GM19193 (cell line): ENCODE measurements around the gene ULK4.

Experiments
- POLR2A ChIP-seq: IDR thresholded peaks from 4 replicates; pipeline ENCODE4 v1.6.1; 2011; ENCODE audit not compliant: insufficient read depth, insufficient read length; ENCODE audit errors: extremely low read depth

ULK4 gene

DNA sequence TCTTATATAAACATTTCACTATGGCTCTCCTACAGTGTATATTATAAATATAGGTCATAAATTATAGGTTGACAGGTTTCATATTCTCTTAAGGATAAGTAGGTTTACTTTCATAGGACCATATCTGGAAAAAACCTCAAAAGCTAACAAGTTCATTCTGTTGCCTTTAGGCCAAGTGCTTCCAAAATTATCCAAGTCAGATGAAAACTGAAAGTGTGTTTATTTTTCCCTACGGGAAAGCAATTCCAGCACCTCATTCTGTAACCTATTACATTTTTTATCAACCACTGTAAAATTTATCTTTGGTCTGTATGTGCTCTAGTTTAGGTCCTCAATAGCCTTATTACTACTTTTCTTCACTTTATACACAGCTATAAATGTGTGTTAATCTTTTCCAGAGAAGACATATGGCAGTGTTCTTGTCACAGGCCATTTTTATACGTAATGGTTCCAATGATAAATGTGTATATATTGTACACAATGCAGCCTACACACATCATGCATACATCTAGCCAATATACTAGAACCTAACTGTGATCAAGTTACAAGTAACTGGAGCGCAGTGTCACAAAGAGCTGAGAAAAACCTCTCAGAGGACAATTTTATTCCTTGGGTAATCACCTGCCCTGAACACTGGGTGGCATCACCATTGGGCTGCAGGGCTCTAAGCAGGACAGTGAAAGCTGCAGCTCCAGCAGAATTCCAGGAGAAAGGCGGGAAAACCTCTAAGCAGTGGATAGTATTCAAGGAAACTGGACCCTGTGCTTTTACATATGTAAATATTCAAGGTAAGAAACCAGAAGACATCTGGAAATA lies 511.3 kb downstream of the ULK4 start:
- no peak for TF ChIP-seq POLR2A

DNA sequence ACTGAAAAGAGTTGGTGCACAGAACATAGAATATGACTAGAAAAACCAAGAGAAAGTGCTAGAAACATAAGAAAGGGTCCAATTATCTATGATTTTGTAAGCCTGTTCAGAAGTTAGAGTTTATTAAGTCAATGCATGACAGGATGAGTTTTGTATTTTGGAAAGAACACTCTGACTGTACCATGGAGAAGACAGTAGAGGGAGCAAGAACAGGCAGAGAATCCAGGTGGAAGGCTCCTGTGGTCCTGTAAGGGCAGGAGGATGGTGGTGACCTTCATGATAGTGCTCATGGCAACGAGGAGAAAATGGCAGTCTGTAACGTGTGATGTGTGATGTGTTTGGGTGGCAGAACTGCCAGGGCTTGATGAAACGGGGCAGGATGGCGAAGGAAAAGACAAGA lies 513.5 kb downstream of the ULK4 start:
- TF ChIP-seq POLR2A: no peak

DNA sequence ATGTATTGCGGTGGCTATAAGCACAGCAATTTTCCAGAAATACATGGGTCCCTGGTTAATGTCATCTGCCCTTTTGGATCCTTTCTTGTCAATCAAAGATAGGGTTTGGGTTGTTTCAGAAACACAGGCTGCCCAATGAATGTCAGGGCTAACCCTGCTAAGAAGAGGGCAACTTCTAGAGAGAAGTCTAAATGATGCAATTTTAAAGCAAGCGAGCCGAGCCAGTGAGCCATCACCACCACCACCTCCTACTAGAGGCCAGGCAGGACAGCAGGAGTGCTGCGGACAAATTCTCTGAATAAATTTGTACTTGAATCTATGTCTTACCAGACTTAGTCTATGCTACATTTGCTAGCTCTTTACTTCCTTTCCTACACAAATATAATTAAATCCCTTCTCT lies 514.2 kb downstream of the ULK4 start:
- no peak for TF ChIP-seq POLR2A

DNA sequence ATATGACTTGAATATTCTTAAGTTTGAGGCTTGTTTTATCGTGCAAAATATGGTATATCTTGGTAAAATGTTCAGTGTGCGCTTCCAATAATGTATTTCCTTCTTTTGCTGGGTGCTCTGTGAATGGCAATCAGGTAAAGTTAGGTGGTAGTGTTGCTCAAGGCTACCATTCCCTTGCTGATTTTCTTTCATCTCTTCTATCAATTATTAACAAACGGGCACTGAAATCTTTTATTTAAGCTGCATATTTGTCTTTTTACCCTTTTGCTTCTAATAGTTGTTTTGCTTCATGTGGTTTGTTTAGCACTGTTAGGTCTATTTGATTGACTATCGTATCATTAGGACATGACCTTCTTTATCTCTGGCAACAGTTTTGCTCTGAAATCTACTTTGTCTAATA lies 520.3 kb downstream of the ULK4 start:
- no peak for TF ChIP-seq POLR2A

DNA sequence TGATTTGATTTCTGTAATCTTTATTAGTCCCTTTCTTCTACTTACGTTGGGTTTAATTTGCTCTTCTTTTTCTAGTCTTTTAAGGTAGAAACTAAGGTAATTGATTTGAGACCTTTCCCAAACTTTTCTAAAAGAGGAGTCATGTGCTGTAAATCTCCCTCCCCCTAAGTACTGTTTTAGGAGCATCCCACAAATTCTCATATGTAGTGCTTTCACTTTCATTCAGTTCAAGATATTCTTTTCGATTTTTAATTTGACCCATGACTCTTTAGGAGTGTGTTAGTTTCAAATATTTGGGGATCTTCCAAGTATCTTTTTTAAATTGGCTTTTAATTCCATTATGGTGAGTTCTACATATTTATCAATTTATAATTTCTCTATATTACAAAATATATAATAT lies 520.8 kb downstream of the ULK4 start:
- TF ChIP-seq POLR2A: no peak

DNA sequence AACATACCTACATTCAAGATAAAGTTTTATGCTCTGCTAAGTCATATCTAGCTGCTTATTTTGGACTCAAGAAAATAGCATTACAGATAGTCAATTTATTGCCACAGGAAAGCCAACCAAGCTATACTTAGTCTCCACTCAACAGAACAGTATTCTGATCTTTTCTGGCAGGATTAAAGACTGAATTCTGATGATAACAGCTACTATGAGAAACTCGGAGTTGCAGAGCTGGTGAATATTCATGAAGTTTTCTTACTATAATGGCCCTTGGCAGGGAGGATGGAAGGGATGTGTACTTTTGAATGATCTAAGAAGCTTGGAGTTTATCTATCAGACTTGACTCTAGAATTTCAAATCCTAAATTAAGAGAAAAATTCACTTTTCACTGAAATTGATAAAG lies 524.9 kb downstream of the ULK4 start:
- TF ChIP-seq POLR2A: no peak

DNA sequence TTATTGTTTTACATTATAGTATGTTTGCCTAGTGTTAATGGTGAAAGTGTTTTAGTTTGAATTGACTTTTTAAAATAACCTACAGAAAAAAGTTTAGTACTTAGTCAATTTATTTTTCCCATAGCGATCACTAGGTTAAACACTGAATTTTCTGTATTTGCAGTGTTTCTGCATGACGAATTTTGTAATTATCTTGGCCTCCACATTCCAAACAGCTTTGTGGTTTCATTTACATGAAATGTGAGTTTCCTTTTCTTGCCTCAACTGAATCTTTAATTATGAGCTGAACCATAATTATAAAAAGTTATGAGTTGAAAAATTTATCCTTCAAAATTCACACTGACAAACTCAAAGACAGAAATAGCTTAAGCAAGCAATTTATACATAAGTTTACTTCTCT lies 527.1 kb downstream of the ULK4 start:
- no peak for TF ChIP-seq POLR2A

DNA sequence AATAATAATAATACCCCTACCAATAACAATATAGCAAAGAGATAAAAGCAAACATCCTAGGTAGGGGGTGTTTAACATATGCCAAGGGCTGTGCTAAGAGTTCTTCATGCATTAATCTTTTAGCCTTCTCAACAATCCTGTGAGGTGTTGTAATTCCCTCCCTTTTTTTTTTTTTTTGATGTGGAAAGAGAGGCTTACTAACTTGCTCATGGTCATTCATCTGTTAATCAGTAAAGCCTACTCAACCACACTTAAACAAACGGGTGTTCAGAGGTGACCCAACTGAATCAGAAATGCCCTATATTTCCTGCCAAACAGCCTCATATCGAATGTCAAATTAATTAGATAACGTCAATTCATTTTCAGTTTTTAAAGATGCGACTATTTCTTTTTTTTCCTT lies 530.5 kb downstream of the ULK4 start:
- no peak for TF ChIP-seq POLR2A

DNA sequence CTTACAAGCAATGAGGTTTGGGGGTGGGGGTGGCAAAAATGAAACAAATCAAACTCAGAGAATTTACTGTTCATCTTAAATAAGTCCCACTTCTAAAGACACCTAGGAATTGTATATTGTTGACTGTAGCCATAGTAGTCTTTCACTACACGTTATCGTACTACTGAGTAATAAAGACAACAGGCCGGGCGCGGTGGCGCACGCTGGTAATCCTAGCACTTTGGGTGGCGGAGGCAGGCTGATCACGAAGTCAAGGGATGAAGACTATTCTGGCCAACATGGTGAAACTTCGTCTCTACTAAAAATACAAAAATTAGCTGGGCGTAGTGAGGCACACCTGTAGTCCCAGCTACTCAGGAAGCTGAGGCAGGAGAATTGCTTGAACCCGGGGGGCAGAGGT lies 531.0 kb downstream of the ULK4 start:
- no peak for TF ChIP-seq POLR2A

DNA sequence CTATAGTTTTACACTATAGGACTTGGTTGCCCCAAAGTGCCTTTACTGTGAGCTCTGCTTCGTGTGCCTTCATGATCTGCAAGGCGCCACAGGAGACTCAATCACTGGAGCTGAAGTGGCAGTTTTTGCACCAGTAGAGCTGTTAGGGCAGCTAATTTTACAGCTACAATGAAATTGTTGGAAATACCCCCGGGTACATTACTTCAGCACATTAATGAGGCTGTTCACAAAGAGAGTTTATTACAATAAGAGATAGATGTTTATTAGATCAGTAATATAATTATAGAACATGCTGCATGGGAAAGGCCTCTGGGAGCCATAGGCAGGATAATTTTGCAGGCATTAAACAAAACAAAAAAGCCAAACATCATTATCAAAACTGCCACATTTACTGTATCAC lies 531.5 kb downstream of the ULK4 start:
- TF ChIP-seq POLR2A: no peak

DNA sequence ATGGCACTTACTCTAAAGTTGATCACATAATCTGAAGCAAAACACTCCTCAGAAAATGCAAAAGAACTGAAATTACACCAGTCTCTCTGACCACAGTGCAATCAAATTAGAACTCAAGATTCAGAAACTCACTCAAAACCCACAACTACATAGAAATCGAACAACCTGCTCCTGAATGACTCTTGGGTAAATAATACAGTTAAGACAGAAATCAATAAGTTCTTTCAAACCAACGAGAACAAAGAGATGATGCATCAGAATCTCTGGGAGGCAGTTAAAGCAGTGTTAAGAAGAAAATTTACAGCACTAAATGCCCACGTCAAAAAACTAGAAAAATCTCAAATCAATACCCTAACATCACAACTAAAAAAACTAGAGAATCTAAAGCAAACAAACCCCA lies 535.4 kb downstream of the ULK4 start:
- no peak for TF ChIP-seq POLR2A

DNA sequence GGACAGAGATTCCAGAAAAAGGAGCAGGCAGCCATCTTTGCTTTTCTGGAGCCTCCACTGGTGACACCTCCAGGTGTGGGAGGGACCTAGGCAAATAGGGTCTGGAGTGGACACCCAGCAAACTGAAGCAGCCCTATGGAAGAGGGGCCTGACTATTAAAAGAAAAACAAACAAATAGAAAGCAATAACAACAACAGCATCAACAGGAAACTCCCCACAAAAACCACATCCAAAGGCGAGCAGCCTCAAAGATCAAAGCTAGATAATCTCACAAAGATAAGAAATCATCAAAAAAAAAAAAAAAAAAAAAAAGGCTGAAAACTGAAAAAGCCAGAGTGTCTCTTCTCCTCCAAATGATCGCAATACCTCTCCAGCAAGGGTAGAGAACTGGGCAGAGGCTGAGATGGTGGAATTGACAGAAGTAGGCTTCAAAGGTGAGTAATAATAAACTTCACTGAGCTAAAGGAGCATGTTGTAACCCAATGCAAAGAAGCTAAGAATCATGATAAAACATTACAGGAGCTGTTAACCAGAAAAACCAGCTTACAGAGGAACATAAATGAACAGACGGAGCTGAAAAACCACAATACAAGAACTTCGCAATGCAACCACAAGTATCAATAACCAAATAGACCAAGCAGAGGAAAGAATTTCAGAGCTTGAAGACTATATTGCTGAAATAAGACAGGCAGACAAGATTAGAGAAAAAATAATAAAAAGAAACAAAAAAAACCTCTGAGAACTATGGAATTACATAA lies 537.2 kb downstream of the ULK4 start:
- no peak for TF ChIP-seq POLR2A

DNA sequence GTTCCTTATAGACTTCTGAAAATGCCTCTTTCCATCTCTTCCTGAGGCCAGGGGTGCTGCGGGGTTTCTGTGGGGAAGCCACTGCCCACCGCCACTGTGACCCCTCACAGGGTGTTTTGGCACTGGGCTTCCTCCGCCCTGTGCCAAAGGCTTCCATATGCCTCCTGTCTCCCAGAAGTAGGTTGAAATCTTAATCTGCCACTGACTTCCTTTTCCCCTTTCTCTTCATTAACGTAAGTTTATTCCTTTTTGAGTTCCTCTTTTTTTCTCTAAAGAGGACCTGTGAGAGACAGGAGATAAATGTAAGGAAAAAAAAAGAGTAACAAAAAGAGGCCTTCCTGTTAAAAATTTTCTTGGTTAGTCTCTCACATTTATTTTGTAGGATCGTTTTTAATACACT lies 542.1 kb downstream of the ULK4 start:
- no peak for TF ChIP-seq POLR2A

DNA sequence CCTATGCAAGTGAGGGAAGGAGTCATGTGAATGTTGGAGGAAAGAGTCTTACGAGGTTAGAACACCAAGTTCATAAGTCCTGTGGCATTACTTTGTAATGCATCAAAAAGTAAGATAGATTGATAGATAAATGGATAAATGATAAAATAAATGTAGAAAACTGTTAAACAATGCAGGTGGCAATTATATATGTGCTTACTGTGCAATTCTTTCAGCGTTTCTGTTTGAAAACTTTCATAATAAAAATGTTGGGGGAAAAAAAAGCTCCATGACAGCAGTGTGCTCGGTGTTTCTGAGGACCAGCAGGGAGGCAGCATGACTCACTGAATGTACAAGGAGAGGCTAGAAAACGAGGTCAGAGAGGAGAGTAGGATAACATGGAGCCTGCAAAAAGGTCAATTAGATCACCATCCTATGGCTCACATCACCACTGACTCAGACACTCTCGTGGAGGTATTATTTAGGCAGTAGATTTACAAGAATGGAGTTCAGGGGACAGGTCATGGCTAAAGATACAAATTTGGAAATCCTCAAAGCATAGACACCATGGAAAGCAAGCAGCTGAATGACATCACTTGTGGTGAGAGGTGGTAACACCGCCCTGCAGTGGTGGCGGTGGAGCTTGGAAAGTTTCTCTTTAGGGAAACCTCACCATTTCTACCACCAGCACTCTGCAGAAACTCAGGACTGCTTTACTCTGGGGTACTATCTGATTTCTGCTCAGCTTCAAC lies 542.8 kb downstream of the ULK4 start:
- no peak for TF ChIP-seq POLR2A

DNA sequence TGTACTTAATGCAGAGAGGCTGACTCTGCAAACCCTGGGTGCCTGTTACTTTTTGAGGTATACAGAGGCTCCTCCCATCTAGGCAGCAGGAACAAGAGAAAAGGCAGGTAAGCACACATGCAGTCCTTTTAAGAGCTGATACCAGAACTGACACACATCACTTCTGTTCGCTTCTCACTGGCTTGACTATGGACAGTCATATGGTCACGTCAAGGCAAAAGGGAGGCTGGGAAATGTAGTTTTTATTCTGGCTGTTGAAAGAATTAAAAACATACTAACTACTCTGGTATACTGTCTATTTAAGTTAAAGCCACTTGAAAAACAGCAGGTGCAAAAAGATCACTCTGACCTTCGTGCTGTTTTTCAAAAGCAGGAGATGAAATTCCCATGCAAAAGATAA lies 544.3 kb downstream of the ULK4 start:
- TF ChIP-seq POLR2A: no peak
